ENCODE data around the gene RCN2. TPM values are rescaled to one million over a fixed set of nuclear protein-coding genes. Genes with fewer than 3 reads are reported as not detected.

RCN2 gene
- total RNA-seq, 2 donors from 2014 or later: 51.4 to 66.9 TPM

DNA sequence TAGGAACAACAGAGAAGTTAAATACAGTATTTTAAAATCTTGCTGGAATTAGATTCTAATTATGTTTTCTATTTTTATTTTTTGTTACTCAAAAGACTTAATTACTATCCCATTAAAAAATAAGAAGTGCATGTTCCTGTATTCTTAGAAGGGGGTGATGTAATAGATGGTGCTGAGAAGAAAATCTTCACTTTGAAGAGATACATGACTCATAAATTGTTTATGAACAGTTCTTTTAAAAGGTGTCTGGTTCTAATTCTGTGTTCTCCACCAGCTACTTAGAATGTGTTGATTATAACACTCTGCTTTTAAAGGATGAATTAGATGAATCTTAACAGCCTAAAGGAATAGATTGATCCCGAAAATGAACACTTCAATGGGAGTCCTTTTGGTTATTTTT is 8.2 kb downstream of the RCN2 start:
- ATAC-seq (ENCODE audit: insufficient number of reproducible peaks, low FRiP score, low read depth): no peak
- no peaks in the 10 kb centered on the region for H3K36me3 ChIP-seq
- TF ChIP-seq, protein P1, sequence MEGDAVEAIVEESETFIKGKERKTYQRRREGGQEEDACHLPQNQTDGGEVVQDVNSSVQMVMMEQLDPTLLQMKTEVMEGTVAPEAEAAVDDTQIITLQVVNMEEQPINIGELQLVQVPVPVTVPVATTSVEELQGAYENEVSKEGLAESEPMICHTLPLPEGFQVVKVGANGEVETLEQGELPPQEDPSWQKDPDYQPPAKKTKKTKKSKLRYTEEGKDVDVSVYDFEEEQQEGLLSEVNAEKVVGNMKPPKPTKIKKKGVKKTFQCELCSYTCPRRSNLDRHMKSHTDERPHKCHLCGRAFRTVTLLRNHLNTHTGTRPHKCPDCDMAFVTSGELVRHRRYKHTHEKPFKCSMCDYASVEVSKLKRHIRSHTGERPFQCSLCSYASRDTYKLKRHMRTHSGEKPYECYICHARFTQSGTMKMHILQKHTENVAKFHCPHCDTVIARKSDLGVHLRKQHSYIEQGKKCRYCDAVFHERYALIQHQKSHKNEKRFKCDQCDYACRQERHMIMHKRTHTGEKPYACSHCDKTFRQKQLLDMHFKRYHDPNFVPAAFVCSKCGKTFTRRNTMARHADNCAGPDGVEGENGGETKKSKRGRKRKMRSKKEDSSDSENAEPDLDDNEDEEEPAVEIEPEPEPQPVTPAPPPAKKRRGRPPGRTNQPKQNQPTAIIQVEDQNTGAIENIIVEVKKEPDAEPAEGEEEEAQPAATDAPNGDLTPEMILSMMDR (IDR thresholded peaks at IDR 0.05): no peak

GRCh38 chr15:76941636-76942035 is 10.1 kb downstream of the RCN2 start:
- Histone ChIP-seq H3K4me1 (ENCODE audit: control insufficient read depth in 1 of 2, low read depth in 2 of 2) (peaks cover 0 to 5% of the 10 kb centered on the region in 2 donors), H3K36me3 (no peaks in the 10 kb centered on the region), H3K27ac (no peak overlapping the region), H3K9me3 (no peaks in the 10 kb centered on the region), H3K27me3 (replicated peaks; ENCODE audit: insufficient read depth) (no peaks in the 10 kb centered on the region), H3K4me3 (no peak overlapping the region)
- TF ChIP-seq, protein P1 (IDR thresholded peaks at IDR 0.05): no peak
- ATAC-seq (ENCODE audit: insufficient number of reproducible peaks, low FRiP score, low read depth) (no peak), DNase-seq (ENCODE audit: low spot score) (no peak)

More for the DNA sequence above, 8.2 kb downstream of the RCN2 start:
- H3K4me1 ChIP-seq (ENCODE audit: control insufficient read depth in 1 of 2, low read depth in 2 of 2): peaks cover 0 to 5% of the 10 kb centered on the region in 2 donors
- no peak overlapping the region for H3K27ac ChIP-seq
- H3K27me3 ChIP-seq (replicated peaks; ENCODE audit: insufficient read depth): no peaks in the 10 kb centered on the region
- H3K9me3 ChIP-seq: no peaks in the 10 kb centered on the region
- DNase-seq (ENCODE audit: low spot score): no peak
- no peak overlapping the region for H3K4me3 ChIP-seq

GRCh38 chr15:76942331-76942730 is 10.8 kb downstream of the RCN2 start:
- DNase-seq (ENCODE audit: low spot score) (no peak), ATAC-seq (ENCODE audit: insufficient number of reproducible peaks, low FRiP score, low read depth) (no peak)
- Histone ChIP-seq H3K4me3 (no peak overlapping the region), H3K27me3 (replicated peaks; ENCODE audit: insufficient read depth) (no peaks in the 10 kb centered on the region), H3K27ac (no peak overlapping the region), H3K9me3 (no peaks in the 10 kb centered on the region), H3K4me1 (ENCODE audit: control insufficient read depth in 1 of 2, low read depth in 2 of 2) (peaks cover 0 to 5% of the 10 kb centered on the region in 2 donors), H3K36me3 (no peaks in the 10 kb centered on the region)
- TF ChIP-seq, protein P1 (IDR thresholded peaks at IDR 0.05): no peak

DNA sequence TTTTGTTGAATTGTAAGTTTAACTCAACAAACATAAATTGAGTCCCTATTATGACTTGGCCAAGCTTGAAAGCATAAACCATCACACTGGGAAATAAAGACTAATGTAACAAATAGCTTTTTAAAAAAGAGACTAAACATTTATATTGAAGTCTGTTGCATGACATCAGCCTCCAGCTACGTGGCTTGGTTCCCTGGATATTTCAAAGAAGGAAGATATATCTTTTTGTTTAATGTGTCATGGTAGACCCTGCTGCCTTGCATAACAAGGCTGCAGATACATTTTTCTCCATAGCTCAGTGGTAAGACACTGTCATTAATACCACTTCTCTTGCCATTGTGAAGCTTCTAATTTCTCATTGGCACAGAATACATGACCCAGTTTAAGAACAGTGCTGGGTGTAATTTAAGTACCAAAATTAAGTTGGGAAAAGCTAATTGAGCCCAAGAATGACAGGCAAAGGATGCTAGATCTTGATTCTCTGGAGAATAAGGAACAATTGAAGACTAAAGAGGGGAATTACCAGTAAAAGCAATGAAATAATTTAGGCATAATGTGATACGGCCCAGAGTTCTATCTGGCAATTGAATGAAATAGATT is 14.0 kb downstream of the RCN2 start:
- Histone ChIP-seq H3K36me3 (peaks cover 5% of the 10 kb centered on the region), H3K4me1 (ENCODE audit: control insufficient read depth in 1 of 2, low read depth in 2 of 2) (peaks cover 0 to 5% of the 10 kb centered on the region in 2 donors), H3K9me3 (no peaks in the 10 kb centered on the region), H3K27ac (no peak overlapping the region), H3K27me3 (replicated peaks; ENCODE audit: insufficient read depth) (no peaks in the 10 kb centered on the region), H3K4me3 (no peak overlapping the region)
- no peak for DNase-seq (ENCODE audit: low spot score)
- TF ChIP-seq, protein P1 (IDR thresholded peaks at IDR 0.05): no peak
- ATAC-seq (ENCODE audit: insufficient number of reproducible peaks, low FRiP score, low read depth): no peak

- no peak overlapping the region for H3K27ac ChIP-seq
- H3K9me3 ChIP-seq: no peaks in the 10 kb centered on the region
- no peaks in the 10 kb centered on the region for H3K27me3 ChIP-seq (replicated peaks; ENCODE audit: insufficient read depth)
- no peaks in the 10 kb centered on the region for H3K4me1 ChIP-seq (ENCODE audit: control insufficient read depth in 1 of 2, low read depth in 2 of 2)
- TF ChIP-seq, protein P1 (IDR thresholded peaks at IDR 0.05): no peak
- peaks cover 5% of the 10 kb centered on the region for H3K36me3 ChIP-seq
- ATAC-seq (ENCODE audit: insufficient number of reproducible peaks, low FRiP score, low read depth) (no peak), DNase-seq (ENCODE audit: low spot score) (no peak)
- no peak overlapping the region for H3K4me3 ChIP-seq
Observed at GRCh38 chr15:76947454-76947853, 15.9 kb downstream of the RCN2 start.
